GM19238 (cell line): ENCODE data around the gene BAIAP2.

ENCODE experiments used
- DNase-seq: peaks from one replicate; pipeline ENCODE4 v3.0.0; 2011; ENCODE audit warnings: low spot score; ENCODE audit not compliant: insufficient read length

Gene BAIAP2

DNA sequence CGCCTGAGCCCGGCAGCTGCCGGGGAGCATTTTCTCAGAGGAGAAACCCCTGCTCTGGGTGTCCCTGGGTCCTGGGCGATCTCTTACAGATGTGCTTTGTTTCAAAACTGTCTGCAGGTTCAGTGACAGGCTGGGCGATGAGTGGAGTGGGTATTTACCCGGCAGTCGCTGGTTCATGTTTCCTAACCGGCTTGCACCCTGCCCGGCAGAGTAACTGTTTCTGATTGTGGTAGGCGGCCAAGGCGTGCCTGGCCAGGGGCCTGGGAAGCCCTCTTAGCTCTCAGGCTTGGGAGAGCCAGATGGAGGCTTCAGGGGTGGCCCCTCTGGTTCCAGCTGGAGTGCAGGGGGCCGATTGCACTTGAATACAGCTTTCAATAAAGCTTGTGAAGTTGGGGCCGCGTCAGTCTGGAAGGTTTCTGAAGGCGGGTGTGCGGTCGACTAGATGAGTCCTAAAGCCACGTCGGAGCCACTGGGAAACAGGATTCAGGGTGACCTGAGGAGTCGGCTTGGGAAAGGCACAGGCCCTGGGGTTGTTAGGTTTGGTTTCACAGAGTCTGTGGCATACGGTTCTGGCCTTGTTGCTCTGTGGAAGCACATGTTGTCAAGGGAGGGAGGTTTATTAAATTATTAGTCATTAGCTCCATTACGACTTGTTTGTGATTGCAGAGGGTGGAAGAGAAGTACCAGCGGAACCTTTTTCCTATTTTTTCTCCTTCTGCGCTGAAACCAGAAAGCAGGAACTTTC lies 1.4 kb downstream of the BAIAP2 start:
- DNase-seq, result no peak

DNA sequence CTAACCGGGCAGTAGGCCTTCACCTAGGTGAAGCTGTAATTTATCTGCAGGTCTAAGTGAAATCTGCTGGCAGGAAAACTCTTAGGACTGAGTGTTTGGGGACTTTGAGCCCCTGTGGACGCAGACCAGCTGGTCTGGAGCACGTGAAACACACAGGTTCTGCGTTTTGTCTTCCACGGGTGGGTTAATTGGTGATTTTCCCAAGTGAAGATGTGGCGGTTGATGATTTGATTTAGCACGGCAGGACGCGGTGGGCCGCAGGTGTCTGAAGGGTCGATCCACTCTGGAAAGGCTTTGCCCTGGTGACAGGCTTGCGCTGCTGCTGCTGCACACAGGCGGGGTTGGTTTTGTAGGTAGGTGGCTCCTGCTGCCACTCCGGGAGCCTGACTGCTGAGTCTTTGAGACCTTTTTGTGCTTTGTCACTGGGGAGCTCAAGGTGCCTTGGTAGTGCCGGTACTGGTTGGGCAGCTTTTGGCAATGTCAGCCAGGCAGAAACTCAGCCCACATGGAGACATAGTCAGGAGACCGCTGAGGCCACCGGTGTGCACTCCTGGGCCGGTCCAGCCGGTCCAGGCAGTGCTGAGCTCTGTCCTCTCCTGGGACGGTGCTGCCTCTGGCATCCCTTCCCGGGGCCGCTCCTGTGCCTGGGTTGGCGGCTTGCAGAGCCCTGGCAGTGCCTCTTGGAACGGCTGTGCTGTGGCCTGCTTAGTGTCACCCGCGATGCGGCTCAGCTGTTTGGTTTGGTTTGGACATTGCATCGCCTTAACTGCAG lies 2.3 kb downstream of the BAIAP2 start:
- no peak for DNase-seq

GRCh38 chr17:81037798-81038733 lies 3.1 kb downstream of the BAIAP2 start:
- no peak for DNase-seq

DNA sequence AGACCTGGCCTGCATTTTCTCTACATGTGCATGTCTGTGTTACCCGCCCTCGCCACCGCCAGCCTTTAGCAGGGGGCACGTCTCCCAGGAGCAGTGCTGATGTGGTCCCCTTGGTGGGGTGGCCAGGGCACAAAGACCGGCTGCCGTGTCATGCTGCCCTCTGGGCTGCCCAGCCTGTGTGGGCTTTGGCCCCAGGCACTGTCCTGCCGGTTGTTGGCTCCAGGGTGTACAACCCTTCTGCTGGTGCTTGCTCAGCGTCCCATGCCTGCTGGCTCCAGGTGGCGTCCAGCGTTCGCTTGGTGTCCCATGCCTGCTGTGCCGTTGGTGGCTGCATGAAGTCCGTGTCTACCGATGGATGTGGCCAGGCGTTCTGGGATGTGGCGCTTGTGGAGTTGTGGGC lies 4.1 kb downstream of the BAIAP2 start:
- DNase-seq, result no peak

GRCh38 chr17:81039854-81040758 lies 5.2 kb downstream of the BAIAP2 start:
- no peak for DNase-seq

DNA sequence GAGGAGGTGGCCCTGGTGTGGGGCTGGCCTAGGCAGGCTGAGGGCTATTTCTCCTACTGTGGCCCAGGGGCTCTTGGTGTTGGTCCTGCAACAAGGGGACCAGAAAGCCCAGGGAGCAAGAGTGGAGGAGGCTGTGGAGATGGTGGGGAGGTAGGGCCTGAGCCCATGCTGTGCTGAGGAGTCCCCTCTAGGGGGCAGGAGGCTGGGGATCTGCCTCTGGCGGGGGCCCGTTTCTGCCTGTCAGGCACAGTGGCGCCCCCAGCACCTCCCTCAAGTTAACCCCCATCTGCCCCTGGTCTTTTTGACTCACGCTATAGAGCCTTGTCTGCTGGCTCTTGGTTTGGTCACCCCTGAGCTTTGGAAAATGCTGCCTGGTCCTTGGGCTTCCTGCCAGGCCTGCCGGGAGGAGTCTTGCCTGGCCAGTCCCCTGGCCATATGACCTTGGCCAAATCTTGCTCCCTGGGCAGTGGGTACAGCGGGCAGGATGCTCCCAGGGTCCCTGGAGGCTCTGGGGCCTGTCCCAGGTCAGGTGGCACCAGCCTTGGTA lies 5.9 kb downstream of the BAIAP2 start:
- DNase-seq, result peak; percentile 45

- no peak for DNase-seq
Measured at GRCh38 chr17:81042606-81043005, 7.7 kb downstream of the BAIAP2 start.

- no peak for DNase-seq
Measured at GRCh38 chr17:81043319-81043724, 8.4 kb downstream of the BAIAP2 start.

DNA sequence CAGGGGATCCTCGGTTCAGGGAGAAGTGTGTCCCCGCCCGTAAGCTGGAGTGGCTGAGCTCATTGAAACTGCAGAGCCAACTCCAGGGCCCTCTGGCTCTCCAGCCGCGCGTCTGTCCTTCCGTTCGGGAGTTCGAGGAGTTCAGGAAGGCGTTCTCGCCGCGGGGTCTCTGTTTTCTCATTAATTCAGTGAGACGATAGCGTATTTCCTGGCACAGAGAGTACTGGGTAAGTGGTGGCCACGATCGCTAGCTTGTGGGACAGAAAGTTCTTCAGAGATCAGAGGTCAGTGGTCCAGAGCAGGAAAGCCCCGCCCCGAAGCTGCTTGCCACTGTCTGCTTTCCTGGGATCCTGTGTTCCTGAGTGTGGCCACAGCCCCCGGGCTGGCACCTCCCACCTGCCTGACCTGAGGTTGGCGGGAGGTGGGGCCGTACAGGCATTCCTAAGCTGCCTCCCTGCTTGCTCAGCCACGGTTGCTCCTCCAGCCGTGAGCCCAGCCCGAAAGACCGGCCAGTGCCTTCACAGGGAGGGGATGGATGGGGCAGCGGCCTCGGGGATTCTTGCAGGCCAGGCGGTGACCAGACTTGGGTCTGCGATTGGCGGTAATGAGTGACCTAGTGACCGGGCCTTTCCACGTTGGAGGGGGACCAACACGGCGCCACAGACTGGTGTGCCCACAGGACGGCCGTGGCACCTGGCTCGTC lies 8.9 kb downstream of the BAIAP2 start:
- DNase-seq, result no peak

DNA sequence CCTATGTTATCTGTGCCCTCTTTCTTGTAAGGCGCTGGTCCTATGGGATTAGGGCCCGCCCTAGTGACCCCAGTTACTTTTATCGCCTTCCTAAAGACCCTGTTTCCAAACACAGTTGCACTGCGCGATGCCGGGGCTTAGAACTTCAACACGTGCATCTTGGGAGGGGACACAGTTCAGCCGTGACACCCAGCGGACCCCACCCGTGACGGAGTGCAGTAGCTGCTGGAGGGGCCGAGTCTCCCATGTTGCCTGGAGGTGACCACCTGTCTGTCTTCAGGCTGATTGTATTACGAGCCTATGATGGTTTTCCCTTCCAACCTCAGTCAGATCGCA lies 9.4 kb downstream of the BAIAP2 start:
- no peak for DNase-seq

DNA sequence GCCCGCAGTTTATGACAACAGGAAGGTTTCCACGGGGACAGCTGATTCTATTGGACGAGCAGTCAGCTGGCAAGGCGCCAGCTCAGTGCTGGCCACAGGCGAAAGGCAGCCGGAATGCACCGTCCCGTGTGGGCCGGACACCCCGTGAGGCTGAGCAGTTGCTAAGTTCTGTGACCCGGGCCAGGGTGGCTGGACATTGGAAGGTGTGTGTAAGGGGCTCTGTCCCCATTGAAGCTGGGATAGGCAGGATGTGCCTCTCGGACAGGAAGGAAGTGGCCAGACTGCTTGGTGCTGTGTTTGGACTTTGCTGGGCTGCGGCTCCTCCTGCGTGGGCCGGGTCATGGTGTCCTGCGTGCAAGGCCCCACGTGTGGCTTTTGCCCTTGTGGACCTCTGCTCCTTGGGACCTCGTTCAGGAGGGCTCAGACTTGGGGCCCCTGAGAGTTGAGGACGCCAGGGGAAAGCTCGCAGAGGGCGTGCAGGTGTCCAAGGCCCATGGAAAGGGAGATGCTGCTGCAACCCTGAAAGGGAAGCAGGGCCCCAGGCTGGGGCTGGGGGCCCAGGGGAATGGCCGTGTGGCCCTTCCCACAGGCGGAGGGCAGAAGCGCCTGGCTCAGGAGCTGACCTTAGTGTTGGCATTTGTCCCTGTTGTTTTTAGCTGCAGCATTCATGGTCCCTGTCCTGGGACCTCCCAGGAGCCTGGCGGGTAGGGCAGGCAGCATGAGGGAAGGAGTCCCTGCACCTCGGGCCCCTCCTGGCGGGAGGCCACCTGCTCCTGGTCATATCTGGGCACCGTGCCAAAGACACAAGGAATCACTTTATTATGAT lies 10.0 kb downstream of the BAIAP2 start:
- no peak for DNase-seq

DNA sequence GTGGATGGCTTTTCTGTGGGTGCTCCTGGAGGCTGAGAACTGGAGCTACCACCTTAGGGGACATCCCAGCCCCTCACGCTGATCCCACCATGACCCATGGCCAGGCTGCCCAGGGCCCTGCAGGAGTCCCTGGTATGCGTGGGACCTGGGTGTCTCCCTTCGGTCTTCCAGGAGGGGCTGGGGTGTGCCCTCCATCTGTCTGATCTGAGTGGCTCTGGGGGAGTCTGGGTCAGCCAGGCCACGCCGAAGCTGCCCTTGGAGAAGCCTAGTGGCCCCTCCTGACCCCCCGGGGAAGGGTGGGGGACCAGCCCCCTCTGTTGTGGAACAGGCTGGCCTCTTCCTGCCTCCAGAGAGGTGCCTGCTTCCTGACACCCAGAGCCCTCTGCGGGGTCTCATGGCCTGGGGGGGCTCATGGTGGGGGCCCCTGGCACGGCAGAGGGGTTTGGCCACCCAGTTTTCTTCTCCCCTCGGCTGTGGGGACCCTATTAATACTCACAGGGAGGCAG lies 10.7 kb downstream of the BAIAP2 start:
- DNase-seq, result no peak

GRCh38 chr17:81046132-81046769 lies 11.3 kb downstream of the BAIAP2 start:
- no peak for DNase-seq

DNA sequence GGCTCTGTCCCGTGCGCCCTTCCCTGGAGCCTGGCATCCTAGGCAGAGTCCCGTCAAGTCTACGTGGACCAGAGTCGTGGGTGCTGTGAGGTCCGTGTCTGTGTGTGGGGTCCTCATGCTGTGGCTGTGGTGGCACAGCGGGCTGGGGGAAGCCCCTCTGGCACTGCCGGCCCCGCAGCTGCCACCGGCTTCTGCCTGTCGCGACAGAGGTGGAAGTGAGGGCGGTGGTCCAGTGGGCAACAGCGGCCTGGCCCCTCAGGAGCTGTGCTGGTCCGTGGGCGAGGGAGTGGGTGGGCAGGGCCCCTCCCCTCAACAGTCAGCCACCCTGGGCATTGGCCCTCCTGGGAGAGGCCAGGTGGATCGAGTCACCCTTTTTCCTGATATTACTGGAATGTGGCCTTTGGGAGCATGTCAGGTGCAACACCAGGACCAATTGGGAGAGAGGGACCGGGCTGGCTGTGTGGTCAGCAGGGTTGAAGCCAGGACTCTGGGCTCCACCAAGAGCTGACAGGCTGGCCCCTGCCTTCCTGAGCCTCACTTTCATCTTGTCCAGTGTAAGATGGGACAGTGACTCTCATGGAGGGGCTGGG lies 11.9 kb downstream of the BAIAP2 start:
- no peak for DNase-seq

DNA sequence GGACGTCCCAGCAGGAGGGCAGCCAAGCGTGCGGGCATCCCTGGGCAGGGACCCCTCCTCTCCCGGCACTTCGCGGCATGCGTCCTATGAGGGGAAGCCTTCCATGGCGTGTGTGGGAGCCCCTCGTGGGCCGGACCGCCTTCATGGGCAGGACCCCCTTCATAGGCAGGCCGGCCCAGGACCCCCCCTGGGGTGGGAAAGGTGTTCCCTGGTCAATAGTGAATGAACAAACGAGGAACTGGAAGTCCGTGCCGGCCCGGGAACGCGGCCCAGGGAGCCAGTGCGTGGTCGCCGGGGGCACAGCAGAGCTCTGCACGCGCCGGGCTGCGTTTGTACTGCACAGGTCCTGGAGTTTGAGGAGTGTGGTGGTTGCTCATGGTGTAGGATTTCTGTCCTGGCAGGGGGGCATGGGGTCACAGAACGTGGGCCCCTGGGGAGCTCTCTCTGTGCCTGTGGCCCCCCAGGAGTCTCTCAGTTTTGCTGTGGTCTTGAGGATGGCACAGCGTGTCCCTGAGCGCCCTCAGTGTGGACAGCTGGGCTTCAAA lies 13.9 kb downstream of the BAIAP2 start:
- DNase-seq, result no peak

- no peak for DNase-seq
Measured at GRCh38 chr17:81049372-81049911, 14.5 kb downstream of the BAIAP2 start.

GRCh38 chr17:81049973-81050551 lies 15.1 kb downstream of the BAIAP2 start:
- no peak for DNase-seq
